ENCODE data around the gene BAMBI. TPM values are rescaled to one million over a fixed set of nuclear protein-coding genes. Genes with fewer than 3 reads are reported as not detected.

BAMBI gene
- total and polyA plus RNA-seq, 10 of the 15 experiments (the other 5 are each of a cell fraction or from before 2014, with no cell fraction given): 0.03 to 0.18 (median 0.09) TPM; not detected in 6

GRCh38 chr10:28679581-28680357 is 2.4 kb downstream of the BAMBI start:
- FAIRE-seq (no peak), ATAC-seq (no peak), DNase-seq (ENCODE audit: low read depth, low spot score) (no peak)
- RAD21 ChIA-PET (ENCODE audit: unreplicated experiment): no interaction called here
- POLR2A ChIA-PET: no interaction called here
- Histone ChIP-seq H3K36me3 (ENCODE audit: control insufficient read depth in 2 of 2, insufficient read depth in 2 of 2, low read length in 1 of 2) (no peaks in the 10 kb centered on the region), H3K27me3 (replicated peaks in 1 of 2; ENCODE audit: control insufficient read depth in 2 of 2, insufficient read depth in 2 of 2, low read length in 1 of 2) (peaks cover 15 to 30% of the 10 kb centered on the region in 2 experiments), H3K27ac (ENCODE audit: control insufficient read depth, insufficient read depth) (no peak overlapping the region), H3K9me3 (replicated peaks; ENCODE audit: control insufficient read depth, insufficient read depth, low read length) (no peaks in the 10 kb centered on the region), H3K4me1 (ENCODE audit: control insufficient read depth, insufficient read depth, low read length) (no peaks in the 10 kb centered on the region; the same call in 1 of the 2 replicates), H3K4me3 (no peak overlapping the region), H2AFZ (ENCODE audit: control insufficient read depth, low read depth, low read length) (no peak overlapping the region), H3K4me2 (ENCODE audit: control insufficient read depth, insufficient read depth) (no peak overlapping the region), H3K79me2 (ENCODE audit: control insufficient read depth, insufficient read depth, low read length) (no peaks in the 10 kb centered on the region), H4K20me1 (ENCODE audit: control insufficient read depth, insufficient read depth) (no peaks in the 10 kb centered on the region; the same call in 1 of the 2 replicates), H3K9ac (ENCODE audit: control insufficient read depth, insufficient read depth, low read length) (no peak overlapping the region)
- WGBS (ENCODE audit: insufficient coverage, insufficient replicate concordance, low lambda C conversion rate, missing lambda C conversion rate): 35% methylated on average over 15 of the region's 15 CpGs
- no TSS peak for BruUV-seq (replicated peaks)
- CTCF ChIA-PET: no interaction called here
- TF ChIP-seq RAD51 (IDR thresholded peaks at IDR 0.05) (no peak), RFX5 (IDR thresholded peaks at IDR 0.05; ENCODE audit: low read depth, low read length) (no peak)
- SMC1A ChIA-PET (ENCODE audit: uncharacterized antibody, unreplicated experiment): interaction anchor here (0.9 kb wide), 1 partner anchor 39 kb away, joined by 3 read pairs; no protein-coding TSS in a partner anchor
- intact Hi-C loops (cut with micrococcal nuclease; ENCODE audit: unreplicated experiment): loop anchor here (5.0 kb wide), 1 partner anchor 313 kb away; no protein-coding TSS in a partner anchor
- in situ Hi-C loops (cut with MboI): no loop called here

GRCh38 chr10:28680358-28680752 is 3.0 kb downstream of the BAMBI start:
- Histone ChIP-seq H3K79me2 (ENCODE audit: control insufficient read depth, insufficient read depth, low read length) (no peaks in the 10 kb centered on the region), H3K9me3 (replicated peaks; ENCODE audit: control insufficient read depth, insufficient read depth, low read length) (no peaks in the 10 kb centered on the region), H3K9ac (ENCODE audit: control insufficient read depth, insufficient read depth, low read length) (no peak overlapping the region), H2AFZ (ENCODE audit: control insufficient read depth, low read depth, low read length) (no peak overlapping the region), H4K20me1 (ENCODE audit: control insufficient read depth, insufficient read depth) (no peaks in the 10 kb centered on the region; the same call in 1 of the 2 replicates), H3K36me3 (ENCODE audit: control insufficient read depth in 2 of 2, insufficient read depth in 2 of 2, low read length in 1 of 2) (no peaks in the 10 kb centered on the region), H3K4me1 (ENCODE audit: control insufficient read depth, insufficient read depth, low read length) (no peaks in the 10 kb centered on the region; the same call in 1 of the 2 replicates), H3K4me3 (no peak overlapping the region), H3K27me3 (replicated peaks in 1 of 2; ENCODE audit: control insufficient read depth in 2 of 2, insufficient read depth in 2 of 2, low read length in 1 of 2) (peaks cover 15 to 30% of the 10 kb centered on the region in 2 experiments), H3K27ac (ENCODE audit: control insufficient read depth, insufficient read depth) (no peak overlapping the region), H3K4me2 (ENCODE audit: control insufficient read depth, insufficient read depth) (no peak overlapping the region)
- FAIRE-seq: no peak
- DNase-seq (ENCODE audit: low read depth, low spot score): no peak
- CTCF ChIA-PET: no interaction called here
- no TSS peak for BruUV-seq (replicated peaks)
- no peak for ATAC-seq
- SMC1A ChIA-PET (ENCODE audit: uncharacterized antibody, unreplicated experiment): no interaction called here
- WGBS (ENCODE audit: insufficient coverage, insufficient replicate concordance, low lambda C conversion rate, missing lambda C conversion rate): 0% methylated on average over 1 of the region's 1 CpG
- in situ Hi-C loops (cut with MboI) (no loop called here), intact Hi-C loops (cut with micrococcal nuclease; ENCODE audit: unreplicated experiment) (no loop called here)
- POLR2A ChIA-PET: no interaction called here
- RAD21 ChIA-PET (ENCODE audit: unreplicated experiment): no interaction called here
- TF ChIP-seq SIX5 (IDR thresholded peaks at IDR 0.05; ENCODE audit: low read depth, low read length, severe bottlenecking) (no peak), BCLAF1 (IDR thresholded peaks at IDR 0.05) (no peak), TCF12 (IDR thresholded peaks at IDR 0.05; ENCODE audit: low read depth, low read length) (no peak), MTA2 (IDR thresholded peaks at IDR 0.05; ENCODE audit: low read depth) (no peak), EP300 (IDR thresholded peaks at IDR 0.05; ENCODE audit: borderline replicate concordance in 1 of 2, control insufficient read depth in 1 of 2, low read depth in 2 of 2, low read length in 2 of 2) (no peak), CHD4 (IDR thresholded peaks at IDR 0.05) (no peak)
- TF ChIP-seq, protein P1, sequence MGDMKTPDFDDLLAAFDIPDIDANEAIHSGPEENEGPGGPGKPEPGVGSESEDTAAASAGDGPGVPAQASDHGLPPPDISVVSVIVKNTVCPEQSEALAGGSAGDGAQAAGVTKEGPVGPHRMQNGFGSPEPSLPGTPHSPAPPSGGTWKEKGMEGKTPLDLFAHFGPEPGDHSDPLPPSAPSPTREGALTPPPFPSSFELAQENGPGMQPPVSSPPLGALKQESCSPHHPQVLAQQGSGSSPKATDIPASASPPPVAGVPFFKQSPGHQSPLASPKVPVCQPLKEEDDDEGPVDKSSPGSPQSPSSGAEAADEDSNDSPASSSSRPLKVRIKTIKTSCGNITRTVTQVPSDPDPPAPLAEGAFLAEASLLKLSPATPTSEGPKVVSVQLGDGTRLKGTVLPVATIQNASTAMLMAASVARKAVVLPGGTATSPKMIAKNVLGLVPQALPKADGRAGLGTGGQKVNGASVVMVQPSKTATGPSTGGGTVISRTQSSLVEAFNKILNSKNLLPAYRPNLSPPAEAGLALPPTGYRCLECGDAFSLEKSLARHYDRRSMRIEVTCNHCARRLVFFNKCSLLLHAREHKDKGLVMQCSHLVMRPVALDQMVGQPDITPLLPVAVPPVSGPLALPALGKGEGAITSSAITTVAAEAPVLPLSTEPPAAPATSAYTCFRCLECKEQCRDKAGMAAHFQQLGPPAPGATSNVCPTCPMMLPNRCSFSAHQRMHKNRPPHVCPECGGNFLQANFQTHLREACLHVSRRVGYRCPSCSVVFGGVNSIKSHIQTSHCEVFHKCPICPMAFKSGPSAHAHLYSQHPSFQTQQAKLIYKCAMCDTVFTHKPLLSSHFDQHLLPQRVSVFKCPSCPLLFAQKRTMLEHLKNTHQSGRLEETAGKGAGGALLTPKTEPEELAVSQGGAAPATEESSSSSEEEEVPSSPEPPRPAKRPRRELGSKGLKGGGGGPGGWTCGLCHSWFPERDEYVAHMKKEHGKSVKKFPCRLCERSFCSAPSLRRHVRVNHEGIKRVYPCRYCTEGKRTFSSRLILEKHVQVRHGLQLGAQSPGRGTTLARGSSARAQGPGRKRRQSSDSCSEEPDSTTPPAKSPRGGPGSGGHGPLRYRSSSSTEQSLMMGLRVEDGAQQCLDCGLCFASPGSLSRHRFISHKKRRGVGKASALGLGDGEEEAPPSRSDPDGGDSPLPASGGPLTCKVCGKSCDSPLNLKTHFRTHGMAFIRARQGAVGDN (IDR thresholded peaks at IDR 0.05): no peak

Measured in GM12878 (cell line).